Kidney epithelial cell (primary cell): ENCODE data around the gene GDPGP1. TPM values are rescaled to one million over a fixed set of nuclear protein-coding genes. Genes with fewer than 3 reads are reported as not detected.

ENCODE experiments used
- DNase-seq: peaks from one replicate; pipeline ENCODE4 v3.0.0-alpha.2; 2010; ENCODE audit warnings: low read depth
- H3K27me3 ChIP-seq: 2 replicates; pipeline ENCODE4 v1.6.0; 2011; ENCODE audit warnings: low read length; ENCODE audit not compliant: control insufficient read depth, insufficient read depth
- H3K36me3 ChIP-seq: 2 replicates; pipeline ENCODE4 v1.5.1; 2011; ENCODE audit warnings: low read length; ENCODE audit not compliant: control insufficient read depth, insufficient read depth
- H3K4me3 ChIP-seq: 2 replicates; pipeline ENCODE4 v1.5.1; 2011; ENCODE audit warnings: low read depth, mild to moderate bottlenecking, control low read depth, low read length
- total RNA-seq: library from RNA; depleted of rRNA; stranded (reverse); fragments of >200 nt; gene quantifications from 2 replicates; pipeline ENCODE4 v1.2.3, GENCODE V29; 2015
- TF ChIP-seq, protein P1 (sequence below): IDR thresholded peaks from 2 replicates; pipeline ENCODE4 v1.5.1; 2011; ENCODE audit warnings: mild to moderate bottlenecking, moderate library complexity, low read length, control low read depth, inconsistent platforms; ENCODE audit not compliant: insufficient read depth, poor library complexity, severe bottlenecking

GDPGP1 gene
- total RNA-seq, 1 donor from 2014 or later, result 8.1 TPM

DNA sequence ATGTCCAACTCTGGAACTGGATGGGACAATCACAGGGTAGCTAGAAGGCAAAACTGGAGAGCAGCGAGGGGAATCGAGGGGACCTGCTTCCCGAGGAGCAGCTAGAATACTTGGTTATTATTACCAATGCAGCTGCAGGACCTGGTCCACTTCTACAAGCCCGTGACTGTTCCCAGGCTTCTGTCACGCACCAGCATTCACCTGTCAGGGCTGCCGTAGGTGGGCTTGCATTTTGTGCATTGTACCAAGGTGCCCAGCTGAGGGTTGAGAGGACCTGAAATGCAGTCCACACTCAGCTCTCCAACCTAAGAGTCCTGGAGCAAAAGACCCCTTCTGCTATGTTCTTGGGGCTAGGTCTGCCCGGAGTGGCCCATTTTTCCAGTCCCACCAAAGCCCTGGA, 30.5 kb upstream of the GDPGP1 start:
- DNase-seq, result no peak
- H3K4me3 ChIP-seq, result peak overlapping the region; percentile 92
- H3K27me3 ChIP-seq, result no peaks in the 10 kb centered on the region
- peaks cover 3% of the 10 kb centered on the region for H3K36me3 ChIP-seq
- TF ChIP-seq, protein P1, sequence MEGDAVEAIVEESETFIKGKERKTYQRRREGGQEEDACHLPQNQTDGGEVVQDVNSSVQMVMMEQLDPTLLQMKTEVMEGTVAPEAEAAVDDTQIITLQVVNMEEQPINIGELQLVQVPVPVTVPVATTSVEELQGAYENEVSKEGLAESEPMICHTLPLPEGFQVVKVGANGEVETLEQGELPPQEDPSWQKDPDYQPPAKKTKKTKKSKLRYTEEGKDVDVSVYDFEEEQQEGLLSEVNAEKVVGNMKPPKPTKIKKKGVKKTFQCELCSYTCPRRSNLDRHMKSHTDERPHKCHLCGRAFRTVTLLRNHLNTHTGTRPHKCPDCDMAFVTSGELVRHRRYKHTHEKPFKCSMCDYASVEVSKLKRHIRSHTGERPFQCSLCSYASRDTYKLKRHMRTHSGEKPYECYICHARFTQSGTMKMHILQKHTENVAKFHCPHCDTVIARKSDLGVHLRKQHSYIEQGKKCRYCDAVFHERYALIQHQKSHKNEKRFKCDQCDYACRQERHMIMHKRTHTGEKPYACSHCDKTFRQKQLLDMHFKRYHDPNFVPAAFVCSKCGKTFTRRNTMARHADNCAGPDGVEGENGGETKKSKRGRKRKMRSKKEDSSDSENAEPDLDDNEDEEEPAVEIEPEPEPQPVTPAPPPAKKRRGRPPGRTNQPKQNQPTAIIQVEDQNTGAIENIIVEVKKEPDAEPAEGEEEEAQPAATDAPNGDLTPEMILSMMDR, result no peak

DNA sequence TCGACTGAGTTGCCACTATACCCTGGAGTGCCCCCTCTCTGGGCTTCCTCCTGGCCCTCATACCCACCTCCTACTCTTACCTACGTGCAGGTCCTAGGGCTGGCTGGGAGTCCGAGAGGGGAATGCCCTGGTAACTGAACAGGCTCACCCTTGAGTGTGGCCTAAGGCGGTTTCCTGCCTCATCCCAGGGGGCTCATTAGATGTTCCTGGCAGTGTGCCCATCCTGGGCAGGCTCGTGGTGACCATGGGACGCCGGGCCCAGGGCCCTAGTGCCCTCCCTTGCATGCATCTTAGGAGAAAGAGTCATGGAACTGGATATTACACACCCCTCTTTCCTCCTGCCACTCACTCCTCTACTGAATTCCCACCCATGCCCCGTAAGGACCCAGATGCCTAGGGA, 30.1 kb upstream of the GDPGP1 start:
- H3K4me3 ChIP-seq, result peak overlapping the region; percentile 92

DNA sequence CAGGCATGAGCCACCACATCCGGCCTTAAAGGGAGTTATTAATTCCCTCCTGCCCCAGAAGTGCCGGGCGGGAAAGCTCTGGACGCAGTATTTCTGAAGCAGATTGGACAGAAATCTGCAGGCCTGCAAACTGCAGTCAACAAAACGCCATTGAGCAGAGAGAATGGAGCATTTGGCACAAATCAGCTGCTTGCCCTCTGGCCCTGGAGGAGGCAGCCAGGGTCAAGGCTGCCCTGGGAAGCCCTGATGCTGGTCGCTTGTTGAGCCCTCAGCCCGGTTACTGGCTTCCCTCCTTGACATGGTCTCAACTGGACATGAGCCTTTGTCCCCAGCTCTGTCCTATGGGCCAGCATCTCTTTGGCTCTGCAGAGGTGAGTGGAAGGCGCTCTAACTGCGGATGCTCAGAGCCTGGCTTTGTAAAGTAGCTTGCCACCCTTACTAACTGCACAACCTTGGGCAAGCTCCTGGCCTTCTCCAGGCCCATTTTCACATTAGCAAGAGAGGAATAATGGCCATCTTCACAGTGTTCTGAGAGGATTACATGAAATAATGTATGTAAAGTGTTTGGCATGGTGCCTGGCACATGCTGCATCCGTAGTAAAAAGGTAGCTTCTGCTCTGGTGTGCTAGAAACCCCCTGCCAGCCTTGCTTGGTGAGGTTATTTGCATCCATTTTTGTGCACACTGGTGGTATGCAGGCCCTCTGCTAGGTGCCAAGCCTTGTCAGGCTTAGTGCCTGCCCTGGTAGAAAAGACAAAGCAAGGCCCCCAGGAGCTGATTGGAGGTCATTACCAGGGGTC, 28.8 kb upstream of the GDPGP1 start:
- Histone ChIP-seq H3K4me3 (no peak overlapping the region), H3K36me3 (peaks cover 3% of the 10 kb centered on the region), H3K27me3 (no peaks in the 10 kb centered on the region)
- no peak for DNase-seq
- TF ChIP-seq, protein P1, result no peak

More for the DNA sequence above, 30.1 kb upstream of the GDPGP1 start:
- TF ChIP-seq, protein P1, result no peak
- peaks cover 3% of the 10 kb centered on the region for H3K36me3 ChIP-seq
- DNase-seq, result no peak
- H3K27me3 ChIP-seq, result no peaks in the 10 kb centered on the region

DNA sequence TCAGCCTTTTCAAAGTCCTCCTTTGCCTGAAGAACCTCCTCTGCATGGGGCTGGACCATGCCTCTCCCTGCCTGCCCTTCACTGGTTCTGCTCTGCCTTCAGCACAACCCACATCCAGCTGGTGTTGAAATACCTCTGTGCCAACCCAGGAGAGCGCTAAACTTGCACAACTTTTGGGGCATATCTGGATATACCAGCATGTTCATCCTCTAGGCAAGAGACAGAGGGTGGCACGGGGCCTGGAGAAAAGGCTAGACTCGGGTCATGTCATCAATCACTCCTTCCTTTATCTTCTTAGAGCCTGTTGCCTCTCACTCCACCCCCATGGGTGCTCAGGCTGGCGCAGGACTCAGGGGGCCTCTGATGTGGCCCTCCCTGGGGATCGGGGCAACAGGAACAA, 28.1 kb upstream of the GDPGP1 start:
- no peak overlapping the region for H3K4me3 ChIP-seq
- DNase-seq, result no peak
- H3K36me3 ChIP-seq, result peaks cover 3% of the 10 kb centered on the region
- TF ChIP-seq, protein P1, result no peak
- no peaks in the 10 kb centered on the region for H3K27me3 ChIP-seq

DNA sequence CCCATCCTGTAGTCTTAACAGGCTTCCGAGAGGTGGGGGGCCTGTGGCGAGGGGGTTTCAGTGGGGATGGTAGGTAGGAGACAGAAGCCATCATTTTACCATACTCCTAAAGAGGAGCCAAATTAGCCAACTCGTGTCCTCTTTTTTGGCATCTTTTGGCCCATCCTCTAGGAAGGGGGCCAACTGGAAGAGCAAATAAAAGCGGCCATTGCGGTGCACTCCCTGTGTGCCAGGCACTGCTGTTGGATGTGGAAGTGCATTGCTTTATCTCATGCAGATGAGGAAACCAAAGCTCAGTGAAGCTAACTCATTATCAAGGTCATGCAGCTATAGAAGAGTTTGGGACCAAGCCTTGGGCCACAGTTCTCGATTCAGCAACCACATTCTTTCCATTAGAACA, 26.8 kb upstream of the GDPGP1 start:
- Histone ChIP-seq H3K4me3 (no peak overlapping the region), H3K27me3 (no peaks in the 10 kb centered on the region), H3K36me3 (peaks cover 3% of the 10 kb centered on the region)
- TF ChIP-seq, protein P1, result no peak
- no peak for DNase-seq

DNA sequence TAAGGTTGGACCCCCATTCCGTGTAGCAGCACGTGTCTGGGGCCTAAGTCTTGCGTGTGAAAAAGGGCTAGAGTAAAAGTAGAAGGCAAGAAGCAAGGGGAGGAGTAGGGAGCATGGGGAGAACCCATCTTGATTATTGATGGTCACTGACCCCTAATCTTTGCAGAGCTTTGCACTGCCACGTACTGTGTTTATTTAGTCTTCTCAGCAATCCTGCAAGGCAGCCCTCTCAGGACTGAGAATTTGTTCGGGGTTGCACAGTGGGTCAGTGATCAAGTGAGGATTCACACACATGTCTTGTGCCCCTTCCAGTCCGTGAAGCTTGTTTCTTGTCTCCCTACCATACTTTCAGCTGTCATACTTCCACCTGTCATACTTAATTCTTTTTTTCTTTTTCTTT, 25.7 kb upstream of the GDPGP1 start:
- H3K36me3 ChIP-seq, result peaks cover 4% of the 10 kb centered on the region
- no peak for DNase-seq
- H3K4me3 ChIP-seq, result no peak overlapping the region
- no peaks in the 10 kb centered on the region for H3K27me3 ChIP-seq
- TF ChIP-seq, protein P1, result no peak
